ENCODE measurements around the gene KRTAP10-11.
"Not testable (repeated sequence)": the region's sequence is repeated elsewhere in the genome, so short reads cannot be mapped to it uniquely, and the experiment has no call there.

Gene KRTAP10-11

GRCh38 chr21:44682580-44683151, 36.5 kb downstream of the KRTAP10-11 start:
- Mint-ChIP-seq H3K9me3 (no peaks in the 10 kb centered on the region), H3K27me3 (peaks cover 25% of the 10 kb centered on the region), H3K4me3 (no peak overlapping the region), H3K36me3 (no peaks in the 10 kb centered on the region), H3K4me1 (peaks cover 7% of the 10 kb centered on the region), H3K27ac (no peak overlapping the region)
- DNase-seq = no peak
- CTCF ChIA-PET = no interaction called here

DNA sequence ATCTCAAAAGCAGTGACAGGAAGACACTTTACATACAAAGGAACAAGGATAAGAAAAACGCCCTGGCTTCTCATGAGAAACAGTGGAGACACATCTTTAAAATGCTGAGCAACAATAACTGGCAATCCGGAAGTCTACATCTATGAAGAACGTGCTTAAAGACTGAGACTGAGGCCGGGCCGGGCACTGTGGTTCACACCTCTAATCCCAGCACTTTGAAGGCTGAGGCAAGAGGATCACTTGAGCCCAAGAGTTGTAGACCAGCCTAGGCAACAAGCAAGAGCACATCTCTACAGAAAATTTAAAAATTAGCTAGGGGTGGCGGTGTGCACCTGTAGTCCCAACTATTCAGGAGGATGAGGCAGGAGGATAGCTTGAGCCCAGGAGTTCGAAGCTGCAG, 37.9 kb downstream of the KRTAP10-11 start:
- no peaks in the 10 kb centered on the region for H3K9me3 Mint-ChIP-seq
- H3K4me1 Mint-ChIP-seq = peaks cover 7% of the 10 kb centered on the region
- H3K27me3 Mint-ChIP-seq = peaks cover 37% of the 10 kb centered on the region
- CTCF ChIA-PET = no interaction called here
- H3K36me3 Mint-ChIP-seq = no peaks in the 10 kb centered on the region
- no peak overlapping the region for H3K27ac Mint-ChIP-seq
- no peak overlapping the region for H3K4me3 Mint-ChIP-seq
- no peak for DNase-seq

- DNase-seq = no peak
- H3K9me3 Mint-ChIP-seq = no peaks in the 10 kb centered on the region
- no peak overlapping the region for H3K4me3 Mint-ChIP-seq
- H3K27me3 Mint-ChIP-seq = peaks cover 37% of the 10 kb centered on the region
- no peak overlapping the region for H3K27ac Mint-ChIP-seq
- no peaks in the 10 kb centered on the region for H3K36me3 Mint-ChIP-seq
- H3K4me1 Mint-ChIP-seq = peaks cover 7% of the 10 kb centered on the region
- CTCF ChIA-PET = no interaction called here
Measured at GRCh38 chr21:44684483-44684882, 38.3 kb downstream of the KRTAP10-11 start.

GRCh38 chr21:44685050-44685449, 38.8 kb downstream of the KRTAP10-11 start:
- CTCF ChIA-PET, H3K27ac Mint-ChIP-seq, H3K4me1 Mint-ChIP-seq, H3K9me3 Mint-ChIP-seq, DNase-seq, H3K4me3 Mint-ChIP-seq, H3K36me3 Mint-ChIP-seq: not testable (repeated sequence)
- H3K27me3 Mint-ChIP-seq = peaks cover 43% of the 10 kb centered on the region

DNA sequence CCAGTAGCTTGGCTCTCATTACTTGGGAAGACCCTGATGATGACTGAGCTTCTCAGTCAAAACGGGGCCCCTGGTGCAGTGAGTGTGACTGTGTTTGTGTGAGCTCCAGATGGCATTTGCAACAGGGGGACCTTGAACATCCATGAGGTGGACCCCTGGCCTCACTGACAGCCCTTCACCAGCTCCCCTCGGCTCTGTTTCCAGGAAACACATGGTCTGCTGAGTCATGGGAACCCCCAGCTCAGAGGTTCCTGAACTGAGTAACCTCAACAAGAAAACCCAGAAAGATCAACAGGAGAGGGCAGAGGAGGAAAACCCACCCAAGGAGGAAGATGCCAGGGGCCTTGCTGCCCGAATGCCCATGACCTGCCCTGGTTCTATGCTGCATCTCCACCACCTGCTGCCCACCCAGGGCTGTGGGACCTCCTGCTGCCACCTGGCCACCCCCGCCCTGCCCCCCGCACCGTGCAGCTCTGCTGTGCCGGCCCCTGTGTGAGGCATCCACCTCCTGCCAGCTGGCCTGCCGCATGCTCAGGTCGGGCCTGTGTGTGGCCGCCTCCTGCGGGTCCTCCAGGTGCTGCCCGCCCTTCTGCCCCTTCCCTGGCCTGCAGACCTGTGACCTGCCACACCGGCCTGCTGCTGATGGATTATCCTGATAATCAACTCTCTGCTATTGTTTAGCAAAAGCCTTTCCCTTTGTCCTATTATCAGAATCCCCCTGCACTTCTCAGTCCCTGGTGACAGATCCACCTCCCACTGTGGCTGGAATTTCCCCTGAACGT, 40.0 kb downstream of the KRTAP10-11 start:
- H3K36me3 Mint-ChIP-seq = no peaks in the 10 kb centered on the region
- H3K4me3 Mint-ChIP-seq = no peak overlapping the region

DNA sequence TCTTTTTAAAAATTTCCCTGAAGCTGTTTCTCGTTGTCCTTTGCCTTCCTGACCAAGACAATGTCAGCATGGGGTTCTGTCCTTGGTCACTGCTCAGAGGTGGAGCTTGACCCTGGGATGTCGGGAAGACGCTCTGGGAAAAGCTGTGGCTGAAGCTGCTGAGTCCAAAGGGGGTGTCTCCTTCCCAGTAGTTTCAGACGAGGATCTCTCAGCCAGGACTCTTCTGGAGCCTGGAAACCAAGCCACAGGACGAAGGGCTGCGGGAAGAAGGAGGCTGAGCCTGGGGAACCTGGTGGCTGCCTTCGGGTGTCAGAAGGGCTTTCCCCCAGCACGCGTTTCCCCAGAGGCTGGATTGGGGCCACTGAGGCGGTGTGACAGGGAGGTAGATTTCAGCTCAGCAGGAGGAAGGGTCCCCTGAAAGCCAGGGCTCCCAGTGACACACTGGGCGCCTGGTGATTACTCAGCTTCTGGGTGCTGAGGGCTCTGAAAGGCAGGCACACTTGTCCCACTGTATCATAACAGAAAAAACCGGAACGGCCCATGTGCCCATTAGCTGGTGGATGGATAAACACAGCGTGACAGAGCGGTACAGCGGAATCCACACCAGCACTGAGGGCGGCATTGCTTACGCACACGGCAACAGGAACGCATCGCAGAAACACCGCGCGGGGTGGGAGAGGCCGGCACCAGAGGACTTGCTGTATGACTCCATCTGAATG, 40.8 kb downstream of the KRTAP10-11 start:
- peaks cover 7% of the 10 kb centered on the region for H3K4me1 Mint-ChIP-seq
- H3K36me3 Mint-ChIP-seq = no peaks in the 10 kb centered on the region
- H3K9me3 Mint-ChIP-seq = no peaks in the 10 kb centered on the region
- CTCF ChIA-PET = no interaction called here
- peaks cover 49% of the 10 kb centered on the region for H3K27me3 Mint-ChIP-seq
- no peak overlapping the region for H3K4me3 Mint-ChIP-seq
- DNase-seq = no peak
- no peak overlapping the region for H3K27ac Mint-ChIP-seq

More for the DNA sequence above, 40.0 kb downstream of the KRTAP10-11 start:
- CTCF ChIA-PET = no interaction called here
- Mint-ChIP-seq H3K9me3 (no peaks in the 10 kb centered on the region), H3K27ac (no peak overlapping the region), H3K4me1 (peaks cover 7% of the 10 kb centered on the region), H3K27me3 (peaks cover 53% of the 10 kb centered on the region)
- DNase-seq = no peak

- Mint-ChIP-seq H3K27ac (no peak overlapping the region), H3K9me3 (peaks cover 4% of the 10 kb centered on the region), H3K4me1 (peaks cover 7% of the 10 kb centered on the region), H3K36me3 (no peaks in the 10 kb centered on the region), H3K4me3 (no peak overlapping the region), H3K27me3 (peaks cover 46% of the 10 kb centered on the region)
- no peak for DNase-seq
- CTCF ChIA-PET = no interaction called here
Measured at GRCh38 chr21:44687671-44688070, 41.5 kb downstream of the KRTAP10-11 start.

GRCh38 chr21:44689740-44690139, 43.5 kb downstream of the KRTAP10-11 start:
- peaks cover 10% of the 10 kb centered on the region for H3K4me1 Mint-ChIP-seq

DNA sequence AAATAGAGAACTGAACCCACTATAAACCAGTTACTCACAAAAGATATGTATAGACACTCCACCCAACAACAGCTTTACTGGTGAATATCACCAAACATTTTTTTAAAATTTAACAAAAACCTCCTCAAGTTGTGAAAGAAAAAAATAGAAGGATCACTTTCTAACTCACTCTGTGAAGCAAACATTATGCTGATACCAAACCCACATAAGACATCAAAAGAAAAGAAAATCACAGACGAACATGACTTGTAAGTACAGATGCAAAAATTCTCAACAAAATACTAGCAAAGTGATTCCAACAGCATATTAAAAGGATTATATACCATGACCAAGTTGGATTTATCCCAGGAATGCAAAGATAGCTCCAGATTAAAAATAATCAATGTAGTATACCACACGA, 45.5 kb downstream of the KRTAP10-11 start:
- CTCF ChIA-PET = no interaction called here
- Mint-ChIP-seq H3K27me3 (peaks cover 57% of the 10 kb centered on the region), H3K36me3 (no peaks in the 10 kb centered on the region), H3K4me1 (peaks cover 4% of the 10 kb centered on the region), H3K27ac (no peak overlapping the region), H3K9me3 (peaks cover 10% of the 10 kb centered on the region), H3K4me3 (no peak overlapping the region)
- no peak for DNase-seq

More at GRCh38 chr21:44689740-44690139, 43.5 kb downstream of the KRTAP10-11 start:
- H3K4me3 Mint-ChIP-seq, H3K36me3 Mint-ChIP-seq, DNase-seq, CTCF ChIA-PET, H3K27ac Mint-ChIP-seq: not testable (repeated sequence)
- peaks cover 10% of the 10 kb centered on the region for H3K9me3 Mint-ChIP-seq
- peaks cover 42% of the 10 kb centered on the region for H3K27me3 Mint-ChIP-seq

GRCh38 chr21:44692798-44693512, 46.7 kb downstream of the KRTAP10-11 start:
- H3K27me3 Mint-ChIP-seq = peaks cover 57% of the 10 kb centered on the region
- H3K4me1 Mint-ChIP-seq = peaks cover 3% of the 10 kb centered on the region
- CTCF ChIA-PET = no interaction called here
- peaks cover 10% of the 10 kb centered on the region for H3K9me3 Mint-ChIP-seq
- no peak for DNase-seq
- H3K4me3 Mint-ChIP-seq = no peak overlapping the region
- H3K36me3 Mint-ChIP-seq = no peaks in the 10 kb centered on the region
- no peak overlapping the region for H3K27ac Mint-ChIP-seq

- H3K27me3 Mint-ChIP-seq = peaks cover 63% of the 10 kb centered on the region
- H3K27ac Mint-ChIP-seq = no peak overlapping the region
- peaks cover 3% of the 10 kb centered on the region for H3K4me1 Mint-ChIP-seq
- peaks cover 10% of the 10 kb centered on the region for H3K9me3 Mint-ChIP-seq
- DNase-seq = no peak
- CTCF ChIA-PET = interaction anchor here (0.9 kb wide), 1 partner anchor 48 kb away, joined by 3 read pairs; no protein-coding TSS in a partner anchor
- no peak overlapping the region for H3K4me3 Mint-ChIP-seq
- H3K36me3 Mint-ChIP-seq = no peaks in the 10 kb centered on the region
Measured at GRCh38 chr21:44694776-44695175, 48.6 kb downstream of the KRTAP10-11 start.

GRCh38 chr21:44695184-44695583, 49.0 kb downstream of the KRTAP10-11 start:
- Mint-ChIP-seq H3K27me3 (peaks cover 63% of the 10 kb centered on the region), H3K4me3 (no peak overlapping the region), H3K4me1 (peaks cover 3% of the 10 kb centered on the region), H3K36me3 (no peaks in the 10 kb centered on the region), H3K9me3 (peaks cover 10% of the 10 kb centered on the region), H3K27ac (no peak overlapping the region)
- CTCF ChIA-PET = no interaction called here
- no peak for DNase-seq

DNA sequence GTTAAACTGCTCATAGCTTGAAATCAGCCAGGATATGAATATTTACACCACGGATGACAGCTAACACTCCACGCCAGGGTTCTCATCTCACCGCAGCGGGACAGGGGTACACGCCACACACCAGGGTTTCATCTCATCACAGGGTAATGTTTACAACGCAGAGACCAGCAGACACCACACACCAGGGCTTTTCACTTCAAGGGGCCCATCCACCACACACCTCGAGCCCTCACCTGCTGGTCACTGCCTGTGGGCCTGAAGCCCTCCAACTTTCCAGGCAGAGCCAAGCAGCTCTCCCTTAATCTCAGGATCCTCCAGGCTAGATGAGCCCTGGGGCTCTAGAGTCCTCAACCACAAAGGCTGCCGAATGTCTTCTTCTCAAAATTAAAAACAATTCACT, 49.4 kb downstream of the KRTAP10-11 start:
- no peak for DNase-seq
- Mint-ChIP-seq H3K4me3 (no peak overlapping the region), H3K36me3 (no peaks in the 10 kb centered on the region), H3K9me3 (peaks cover 10% of the 10 kb centered on the region), H3K27ac (no peak overlapping the region), H3K4me1 (peaks cover 3% of the 10 kb centered on the region), H3K27me3 (peaks cover 64% of the 10 kb centered on the region)
- CTCF ChIA-PET = no interaction called here

- CTCF ChIA-PET = interaction anchor here (1.4 kb wide), 1 partner anchor 97 kb away, joined by 3 read pairs; no protein-coding TSS in a partner anchor
- H3K4me1 Mint-ChIP-seq = peaks cover 3% of the 10 kb centered on the region
Measured at GRCh38 chr21:44696572-44696971, 50.4 kb downstream of the KRTAP10-11 start.

More at GRCh38 chr21:44696572-44696971, 50.4 kb downstream of the KRTAP10-11 start:
- Mint-ChIP-seq H3K9me3 (peaks cover 10% of the 10 kb centered on the region), H3K27me3 (peaks cover 69% of the 10 kb centered on the region), H3K4me3 (no peak overlapping the region), H3K27ac (no peak overlapping the region), H3K36me3 (no peaks in the 10 kb centered on the region)
- no peak for DNase-seq

Measured in activated naive CD4-positive, alpha-beta T cell treated with anti-CD3 and anti-CD28 coated beads, Interleukin-2, amount 10 ng/mL, durations not matched to agents 7 days and 5 days (primary cell).